ENCODE measurements around the gene TGFB2.

Gene TGFB2

DNA sequence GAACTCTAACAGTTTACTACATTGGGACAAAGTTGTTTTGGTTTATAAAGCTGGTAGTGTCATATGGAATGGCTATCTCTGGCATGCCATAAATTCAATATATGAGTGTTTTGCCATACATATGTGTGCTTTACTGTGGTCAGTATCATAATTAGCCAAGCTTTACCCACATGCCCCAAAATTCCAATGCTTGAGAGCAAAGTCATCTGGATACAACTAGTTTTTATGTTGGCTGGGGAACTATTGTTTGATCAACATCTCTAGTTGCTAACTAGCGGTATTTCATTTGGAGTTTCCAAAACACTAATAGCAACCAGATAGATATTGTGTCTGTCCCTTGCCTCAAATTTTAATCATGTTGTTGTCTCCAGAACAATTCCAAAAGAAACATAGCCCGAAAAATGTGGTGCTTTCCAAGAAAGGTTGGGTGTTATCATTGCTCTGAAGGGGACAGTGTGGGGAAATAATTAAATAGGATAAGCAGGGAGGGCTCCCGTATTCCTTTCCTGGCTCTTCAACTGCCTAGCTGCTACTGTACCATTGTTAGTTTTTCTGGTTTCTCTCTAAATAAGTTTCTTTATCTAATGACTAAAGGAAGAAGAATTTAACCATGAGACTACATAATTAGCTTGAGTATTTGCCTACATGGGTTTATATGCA lies 136.1 kb downstream of the TGFB2 start:
- peak; percentile 91 for DNase-seq (ENCODE audit: low read depth)
- TF ChIP-seq CTCF (conservative IDR thresholded peaks at IDR 0.05; ENCODE audit: low read length), result no peak
- no peak overlapping the region for H3K4me3 ChIP-seq (ENCODE audit: low read length)

DNA sequence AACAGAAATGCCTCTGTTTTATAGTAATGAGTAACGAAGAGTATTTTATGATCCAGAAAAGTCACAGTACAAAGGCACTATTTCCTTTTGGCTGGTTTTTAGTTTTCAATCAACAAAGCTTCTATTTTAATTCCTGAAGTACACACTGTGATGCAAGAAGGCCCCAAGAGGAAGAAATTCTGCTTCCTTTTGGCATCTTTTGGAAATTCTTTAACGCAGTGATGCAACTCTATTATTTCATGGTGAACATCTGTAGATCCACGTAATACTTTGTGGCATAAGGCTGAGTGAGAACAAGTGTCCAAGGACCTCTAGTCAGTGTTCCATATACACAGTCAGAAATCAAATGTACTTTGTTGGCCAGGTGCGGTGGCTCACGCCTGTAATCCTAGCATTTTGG lies 137.5 kb downstream of the TGFB2 start:
- TF ChIP-seq CTCF (conservative IDR thresholded peaks at IDR 0.05; ENCODE audit: low read length), result no peak
- H3K4me3 ChIP-seq (ENCODE audit: low read length), result no peak overlapping the region
- DNase-seq (ENCODE audit: low read depth), result peak; percentile 93

DNA sequence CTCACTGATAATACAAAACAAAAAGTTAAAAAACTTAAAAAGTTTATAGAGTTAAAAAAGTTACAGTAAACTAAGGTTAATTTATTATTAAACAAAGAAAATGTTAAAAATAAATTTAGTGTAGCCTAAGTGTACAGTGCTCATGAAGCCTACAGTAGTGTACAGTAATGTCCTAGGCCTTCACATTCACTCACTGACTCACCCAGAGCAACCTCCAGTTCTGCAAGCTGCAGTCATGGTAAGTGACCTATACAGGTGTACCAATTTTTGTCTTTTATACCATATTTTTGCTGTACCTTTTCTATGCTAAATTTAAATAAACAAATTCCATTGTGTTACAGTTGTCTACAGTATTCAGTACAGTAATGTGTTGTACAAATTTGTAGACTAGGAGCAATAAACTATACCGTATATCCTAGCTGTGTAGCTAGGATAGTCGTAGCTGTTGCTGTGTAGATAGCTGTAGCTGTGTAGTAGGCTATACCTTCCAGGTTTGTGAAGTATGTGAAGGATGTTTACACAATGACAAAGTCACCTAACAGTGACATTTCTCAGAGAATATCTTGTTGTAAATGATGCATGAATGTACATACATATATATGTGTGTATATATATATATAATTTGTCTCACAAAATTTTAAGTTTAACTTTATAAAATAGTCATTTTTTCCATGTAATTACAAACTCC lies 140.2 kb downstream of the TGFB2 start:
- TF ChIP-seq CTCF (conservative IDR thresholded peaks at IDR 0.05; ENCODE audit: low read length), result no peak
- no peak for DNase-seq (ENCODE audit: low read depth)
- no peak overlapping the region for H3K4me3 ChIP-seq (ENCODE audit: low read length)

- H3K4me3 ChIP-seq (ENCODE audit: low read length), result no peak overlapping the region
- no peak for TF ChIP-seq CTCF (conservative IDR thresholded peaks at IDR 0.05; ENCODE audit: low read length)
- DNase-seq (ENCODE audit: low read depth), result no peak
Measured at GRCh38 chr1:218488531-218488930, 143.4 kb downstream of the TGFB2 start.

DNA sequence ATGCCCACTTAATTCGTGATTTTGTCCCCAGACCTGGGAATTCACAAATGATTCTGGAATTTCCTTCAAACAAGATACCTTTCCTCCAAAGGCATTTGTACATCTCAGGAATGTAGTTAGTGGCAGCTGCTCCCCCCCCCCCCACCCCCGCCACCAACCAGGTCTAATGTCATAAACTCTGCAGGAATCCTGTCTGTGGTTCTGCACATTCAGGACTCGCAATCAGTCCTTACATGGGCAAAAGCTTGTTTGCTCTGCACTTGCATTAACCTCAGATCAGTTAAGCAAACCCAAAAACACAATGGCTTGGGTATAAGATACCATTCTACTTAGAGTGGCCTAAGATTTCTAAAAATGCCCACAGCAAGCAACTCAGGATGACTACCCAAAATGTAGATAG lies 143.8 kb downstream of the TGFB2 start:
- no peak overlapping the region for H3K4me3 ChIP-seq (ENCODE audit: low read length)
- no peak for TF ChIP-seq CTCF (conservative IDR thresholded peaks at IDR 0.05; ENCODE audit: low read length)
- DNase-seq (ENCODE audit: low read depth), result peak; percentile 62

GRCh38 chr1:218490406-218490922 lies 145.3 kb downstream of the TGFB2 start:
- TF ChIP-seq CTCF (conservative IDR thresholded peaks at IDR 0.05; ENCODE audit: low read length), result no peak
- no peak for DNase-seq (ENCODE audit: low read depth)
- H3K4me3 ChIP-seq (ENCODE audit: low read length), result no peak overlapping the region

DNA sequence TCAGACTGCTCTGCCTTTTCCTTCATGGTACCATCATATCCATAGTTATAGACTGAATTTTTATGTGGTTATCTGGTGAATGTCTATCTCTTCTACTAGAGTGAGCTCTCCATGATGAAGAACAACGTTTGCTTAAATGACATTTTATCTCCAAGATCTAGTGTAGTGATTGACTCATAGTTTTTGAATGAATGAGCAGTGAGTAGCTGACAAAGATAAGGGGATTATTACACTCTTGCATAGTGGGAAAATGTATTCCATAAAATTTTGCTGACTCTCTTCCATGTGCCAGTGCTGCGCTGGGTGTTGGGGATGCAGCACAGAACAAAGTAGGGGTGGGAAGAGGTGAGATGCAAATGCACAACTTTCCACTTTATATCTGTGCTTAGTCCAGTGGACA lies 147.7 kb downstream of the TGFB2 start:
- H3K4me3 ChIP-seq (ENCODE audit: low read length), result no peak overlapping the region
- no peak for TF ChIP-seq CTCF (conservative IDR thresholded peaks at IDR 0.05; ENCODE audit: low read length)
- DNase-seq (ENCODE audit: low read depth), result no peak

All from AG10803 (cell line).